Activated CD8-positive, alpha-beta memory T cell treated with anti-CD3 and anti-CD28 coated beads for 36 hours (primary cell): ENCODE measurements around the gene ATP6V1C2. TPM values are rescaled to one million over a fixed set of nuclear protein-coding genes. Genes with fewer than 3 reads are reported as not detected.

Experiments
- CTCF ChIA-PET: fragments of 350-600 bp; sonication (Branson Sonifier 250); formaldehyde crosslinking; loops from one replicate; lab custom pipeline; 2021; ENCODE audit warnings: antibody characterized with exemption; lab: Charles Lee
- POLR2A ChIA-PET: fragments of 350-600 bp; sonication (Branson Sonifier 250); formaldehyde crosslinking; loops from one replicate; lab custom pipeline; 2021; ENCODE audit warnings: antibody characterized with exemption; lab: Charles Lee
- total RNA-seq, 2 experiments: library from RNA; stranded (reverse); gene quantifications; one replicate each; pipeline ENCODE4 v1.2.3, GENCODE V29; 2021

ATP6V1C2 gene
- total RNA-seq, 2 experiments from 2014 or later = not detected

DNA sequence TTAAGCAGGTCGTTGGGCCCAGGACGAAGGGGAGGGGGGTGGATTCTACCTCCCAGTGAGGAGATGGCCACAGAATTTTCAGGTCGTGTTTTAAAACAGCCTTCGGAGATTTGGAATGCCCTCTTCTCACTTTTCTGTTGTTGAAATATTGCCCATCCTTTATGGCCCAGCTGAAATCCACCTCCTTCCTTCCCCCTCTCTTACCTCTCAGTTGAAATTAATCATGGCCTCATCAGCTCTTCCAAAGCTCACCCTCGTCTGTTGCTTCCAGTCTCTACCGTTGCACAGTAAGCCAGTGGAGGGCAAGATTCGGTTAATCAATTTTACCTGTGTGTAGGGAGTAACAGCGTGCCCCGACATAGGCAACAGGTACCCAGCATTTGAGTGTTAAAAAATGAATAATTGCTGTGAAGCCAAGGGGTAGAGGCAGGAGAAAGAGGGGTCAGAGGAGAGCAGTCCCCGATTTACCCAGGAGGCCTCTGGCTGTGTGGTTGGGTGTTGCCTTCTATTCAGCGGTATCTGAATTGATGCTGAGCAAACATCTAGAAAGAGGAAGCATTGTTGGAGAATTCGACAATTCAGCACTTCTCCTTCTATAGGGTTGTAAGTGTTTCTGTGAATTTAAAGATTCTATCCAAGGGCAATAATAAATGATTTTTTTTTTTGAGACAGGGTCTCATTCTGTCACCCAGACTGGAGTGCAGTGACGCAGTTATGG, 99.7 kb downstream of the ATP6V1C2 start:
- CTCF ChIA-PET = no interaction called here
- POLR2A ChIA-PET = no interaction called here

DNA sequence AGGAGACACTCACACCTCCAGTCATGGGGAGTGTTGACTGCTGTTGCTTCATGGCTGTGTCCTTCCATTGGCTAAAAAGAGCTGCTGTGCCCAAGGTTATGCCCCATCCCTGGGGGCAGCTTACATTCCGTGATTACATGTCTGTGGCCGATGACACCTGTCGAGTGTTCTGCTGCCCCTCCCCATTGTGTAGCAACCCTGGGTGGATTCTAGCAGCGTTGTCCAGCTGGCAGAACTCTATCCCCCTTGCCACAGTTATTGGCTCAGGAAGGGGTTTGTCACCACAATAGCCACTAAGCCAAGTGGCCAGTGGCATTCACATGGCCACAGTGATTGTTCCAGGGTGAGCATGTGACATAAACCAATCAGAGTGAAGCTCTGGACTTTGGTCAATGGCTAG, 102.8 kb downstream of the ATP6V1C2 start:
- POLR2A ChIA-PET = no interaction called here

GRCh38 chr2:10826026-10826425, 104.6 kb downstream of the ATP6V1C2 start:
- ChIA-PET CTCF (no interaction called here), POLR2A (no interaction called here)

More for the DNA sequence above, 102.8 kb downstream of the ATP6V1C2 start:
- CTCF ChIA-PET = interaction anchor here (1.2 to 3.1 kb wide), 2 partner anchors 8 to 300 kb away, joined by 5 to 17 read pairs; no protein-coding TSS in a partner anchor

DNA sequence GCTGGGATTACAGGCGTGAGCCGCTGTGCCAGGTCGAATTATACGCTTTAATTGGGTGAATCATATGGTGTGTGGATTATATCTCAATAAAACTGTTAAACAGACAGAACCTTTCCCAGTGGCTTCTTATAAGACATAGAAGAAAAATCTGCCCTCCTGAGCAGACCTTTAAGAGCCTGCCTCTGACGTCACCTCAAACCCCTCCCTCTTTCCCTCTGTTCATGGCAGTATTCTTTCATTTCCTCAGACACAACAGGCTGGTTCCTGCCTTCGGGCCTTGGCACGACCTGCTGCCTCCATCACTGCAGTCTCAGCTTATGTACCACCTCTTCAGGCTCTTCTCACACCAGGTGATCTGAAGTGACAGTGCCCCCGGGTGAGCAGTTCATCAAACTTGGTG, 105.2 kb downstream of the ATP6V1C2 start:
- ChIA-PET CTCF (no interaction called here), POLR2A (no interaction called here)

- ChIA-PET CTCF (no interaction called here), POLR2A (no interaction called here)
Measured at GRCh38 chr2:10828346-10828745, 106.9 kb downstream of the ATP6V1C2 start.

DNA sequence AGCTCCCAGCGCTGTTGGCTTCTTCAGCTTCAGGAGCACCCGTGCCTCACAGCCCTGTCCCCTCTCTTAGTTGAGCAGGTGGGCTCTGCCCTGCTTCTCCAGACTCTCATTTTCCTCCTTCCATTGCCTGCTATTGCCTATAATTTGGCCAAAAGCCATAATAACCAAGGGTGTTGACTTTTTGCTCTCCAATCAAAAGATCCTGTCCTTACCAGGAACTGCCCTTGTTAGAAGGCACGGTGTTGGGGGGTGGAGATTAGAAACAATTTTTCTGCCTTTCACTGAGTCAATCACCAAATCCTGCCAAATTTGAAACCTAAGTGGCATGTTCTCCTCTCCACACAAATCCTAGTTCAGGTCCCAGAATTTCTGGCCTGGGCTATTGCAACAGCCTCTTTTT, 107.9 kb downstream of the ATP6V1C2 start:
- POLR2A ChIA-PET = no interaction called here
- CTCF ChIA-PET = interaction anchor here (1.2 to 1.7 kb wide), 2 partner anchors 12 to 303 kb away, joined by 3 to 4 read pairs; a partner anchor contains a TSS

GRCh38 chr2:10830203-10830602, 108.8 kb downstream of the ATP6V1C2 start:
- ChIA-PET POLR2A (no interaction called here), CTCF (interaction anchor here (0.5 to 1.7 kb wide), 3 partner anchors 13 to 739 kb away, joined by 3 to 4 read pairs (median 4); a partner anchor contains a TSS)

GRCh38 chr2:10830641-10831399, 109.4 kb downstream of the ATP6V1C2 start:
- ChIA-PET CTCF (interaction anchor here (0.8 to 2.3 kb wide), 4 partner anchors 8 to 16 kb away, joined by 3 to 17 read pairs (median 4); no protein-coding TSS in a partner anchor), POLR2A (no interaction called here)

- ChIA-PET CTCF (interaction anchor here (0.7 to 2.5 kb wide), 20 partner anchors 8 to 300 kb away, joined by 3 to 45 read pairs (median 5); partner anchors contain the start of gene PDIA6), POLR2A (interaction anchor here (0.6 kb wide), 1 partner anchor 141 kb away, joined by 3 read pairs; no protein-coding TSS in a partner anchor)
Measured at GRCh38 chr2:10831400-10831985, 110.1 kb downstream of the ATP6V1C2 start.

GRCh38 chr2:10832203-10832936, 110.9 kb downstream of the ATP6V1C2 start:
- ChIA-PET POLR2A (no interaction called here), CTCF (interaction anchor here (0.6 to 2.5 kb wide), 35 partner anchors 9 to 941 kb away, joined by 3 to 45 read pairs (median 4); partner anchors contain the start of gene PDIA6)

GRCh38 chr2:10833021-10833420, 111.6 kb downstream of the ATP6V1C2 start:
- CTCF ChIA-PET = interaction anchor here (0.6 to 2.5 kb wide), 32 partner anchors 9 to 941 kb away, joined by 3 to 45 read pairs (median 4); partner anchors contain the start of gene PDIA6
- POLR2A ChIA-PET = no interaction called here

- POLR2A ChIA-PET = no interaction called here
- CTCF ChIA-PET = interaction anchor here (0.7 to 2.5 kb wide), 4 partner anchors 49 to 290 kb away, joined by 3 to 45 read pairs (median 12); no protein-coding TSS in a partner anchor
Measured at GRCh38 chr2:10834068-10834655, 112.7 kb downstream of the ATP6V1C2 start.

Other genes starting within 250 kb of the ATP6V1C2 start
- 10 to 100 TPM; 51.8 to 53.1 TPM for gene NOL10, start 31.7 kb upstream of the ATP6V1C2 start, total RNA-seq
- 100 to 1,000 TPM; 190 TPM for gene PDIA6, start 91.2 kb downstream of the ATP6V1C2 start, total RNA-seq
- gene KCNF1, start 190.3 kb downstream of the ATP6V1C2 start, total RNA-seq = not detected